ENCODE measurements around the gene OR9Q2. TPM values are rescaled to one million over a fixed set of nuclear protein-coding genes. Genes with fewer than 3 reads are reported as not detected.

OR9Q2 gene
- total RNA-seq, 1 donor from 2014 or later: not detected

DNA sequence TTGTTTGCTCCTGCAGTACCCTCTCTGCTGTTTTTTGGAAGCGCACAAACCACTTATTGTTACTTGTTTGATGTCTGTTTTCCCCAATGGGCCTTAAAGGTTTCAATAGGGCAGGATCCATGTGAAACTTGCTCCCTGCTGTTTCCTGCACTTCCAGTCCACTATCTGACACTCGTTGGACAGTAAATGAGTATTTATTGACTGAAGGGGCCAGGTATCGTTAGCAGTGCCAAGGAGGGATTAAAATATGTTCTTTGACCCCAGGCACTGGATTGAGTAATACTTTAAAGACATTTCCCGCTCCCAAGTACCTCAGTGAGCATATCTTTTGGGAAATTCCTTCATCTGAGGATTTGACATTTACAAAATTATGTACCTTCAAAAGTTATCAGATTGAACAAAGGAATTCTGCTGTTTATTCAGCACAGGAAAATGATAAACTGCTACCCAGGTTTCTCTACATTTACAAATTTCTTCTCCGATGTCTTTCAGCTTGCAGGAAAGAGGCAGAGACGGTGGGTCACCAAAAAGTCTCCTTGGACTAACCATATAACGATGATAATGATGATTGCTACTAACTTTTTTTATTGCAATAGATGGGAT lies 23.3 kb upstream of the OR9Q2 start:
- no peak for DNase-seq (ENCODE audit: low spot score)
- Mint-ChIP-seq H3K9me3 (ENCODE audit: unreplicated experiment) (no peaks in the 10 kb centered on the region), H3K27ac (ENCODE audit: unreplicated experiment) (no peak overlapping the region), H3K27me3 (ENCODE audit: unreplicated experiment) (no peaks in the 10 kb centered on the region), H3K4me1 (ENCODE audit: unreplicated experiment) (no peaks in the 10 kb centered on the region), H3K36me3 (ENCODE audit: low read depth, unreplicated experiment) (no peaks in the 10 kb centered on the region), H3K4me3 (ENCODE audit: unreplicated experiment) (no peak overlapping the region)
- TF ChIP-seq, protein P1, sequence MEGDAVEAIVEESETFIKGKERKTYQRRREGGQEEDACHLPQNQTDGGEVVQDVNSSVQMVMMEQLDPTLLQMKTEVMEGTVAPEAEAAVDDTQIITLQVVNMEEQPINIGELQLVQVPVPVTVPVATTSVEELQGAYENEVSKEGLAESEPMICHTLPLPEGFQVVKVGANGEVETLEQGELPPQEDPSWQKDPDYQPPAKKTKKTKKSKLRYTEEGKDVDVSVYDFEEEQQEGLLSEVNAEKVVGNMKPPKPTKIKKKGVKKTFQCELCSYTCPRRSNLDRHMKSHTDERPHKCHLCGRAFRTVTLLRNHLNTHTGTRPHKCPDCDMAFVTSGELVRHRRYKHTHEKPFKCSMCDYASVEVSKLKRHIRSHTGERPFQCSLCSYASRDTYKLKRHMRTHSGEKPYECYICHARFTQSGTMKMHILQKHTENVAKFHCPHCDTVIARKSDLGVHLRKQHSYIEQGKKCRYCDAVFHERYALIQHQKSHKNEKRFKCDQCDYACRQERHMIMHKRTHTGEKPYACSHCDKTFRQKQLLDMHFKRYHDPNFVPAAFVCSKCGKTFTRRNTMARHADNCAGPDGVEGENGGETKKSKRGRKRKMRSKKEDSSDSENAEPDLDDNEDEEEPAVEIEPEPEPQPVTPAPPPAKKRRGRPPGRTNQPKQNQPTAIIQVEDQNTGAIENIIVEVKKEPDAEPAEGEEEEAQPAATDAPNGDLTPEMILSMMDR (IDR thresholded peaks at IDR 0.05; ENCODE audit: unreplicated experiment): no peak

DNA sequence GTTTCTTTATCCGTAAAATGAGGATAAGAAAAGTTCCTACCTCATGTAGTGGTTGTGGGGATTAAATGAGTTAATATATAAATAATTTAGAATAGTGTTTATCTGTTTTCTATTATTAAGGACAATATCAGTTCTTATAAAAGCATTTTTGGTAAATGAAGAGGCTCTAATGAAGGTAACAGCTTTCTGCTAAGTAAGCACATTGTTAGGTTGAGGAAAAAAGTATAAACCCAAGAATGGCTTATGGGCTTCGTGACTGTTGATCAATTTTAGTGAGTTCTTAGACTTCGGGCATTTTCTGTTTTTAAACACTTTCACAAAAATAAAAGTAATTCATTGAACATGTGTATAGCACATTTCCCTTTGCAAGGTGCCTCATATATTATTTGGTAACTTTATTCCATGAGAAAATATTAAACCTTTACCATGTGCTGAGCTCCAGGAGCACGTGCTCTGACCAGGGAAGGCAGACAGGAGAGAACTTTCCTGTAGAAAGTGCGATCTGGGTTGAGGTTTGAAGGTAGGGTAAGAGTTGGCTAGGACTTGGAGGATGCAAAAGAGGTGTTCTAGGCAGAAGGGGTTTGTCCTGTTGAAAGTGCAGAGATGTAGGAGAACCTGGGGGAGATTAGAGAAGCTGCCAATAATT lies 11.3 kb upstream of the OR9Q2 start:
- no peak overlapping the region for H3K27ac Mint-ChIP-seq (ENCODE audit: unreplicated experiment)
- TF ChIP-seq, protein P1 (IDR thresholded peaks at IDR 0.05; ENCODE audit: unreplicated experiment): no peak
- no peaks in the 10 kb centered on the region for H3K9me3 Mint-ChIP-seq (ENCODE audit: unreplicated experiment)
- H3K36me3 Mint-ChIP-seq (ENCODE audit: low read depth, unreplicated experiment): no peaks in the 10 kb centered on the region
- no peaks in the 10 kb centered on the region for H3K4me1 Mint-ChIP-seq (ENCODE audit: unreplicated experiment)
- DNase-seq (ENCODE audit: low spot score): no peak
- no peak overlapping the region for H3K4me3 Mint-ChIP-seq (ENCODE audit: unreplicated experiment)
- peaks cover 3% of the 10 kb centered on the region for H3K27me3 Mint-ChIP-seq (ENCODE audit: unreplicated experiment)

DNA sequence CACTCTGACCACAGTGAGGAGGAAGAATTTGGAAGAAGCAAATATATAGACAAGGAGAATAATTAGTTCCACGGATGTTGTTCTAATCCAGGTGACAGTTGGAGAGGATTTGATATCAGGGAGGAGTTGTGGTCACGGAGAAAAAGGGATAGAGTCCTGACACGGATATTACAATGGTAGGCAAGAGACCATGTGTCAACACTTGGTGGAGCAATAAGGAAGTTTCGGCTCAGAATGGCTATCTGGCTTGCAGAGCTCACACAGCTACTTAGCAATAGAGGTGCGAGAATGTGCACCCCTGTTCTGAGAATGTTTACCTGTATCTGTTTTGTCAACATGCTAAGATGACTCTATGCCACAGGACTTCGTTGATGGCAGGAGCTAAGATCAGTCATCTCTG lies 10.4 kb upstream of the OR9Q2 start:
- Mint-ChIP-seq H3K27ac (ENCODE audit: unreplicated experiment) (no peak overlapping the region), H3K4me1 (ENCODE audit: unreplicated experiment) (no peaks in the 10 kb centered on the region), H3K36me3 (ENCODE audit: low read depth, unreplicated experiment) (no peaks in the 10 kb centered on the region), H3K9me3 (ENCODE audit: unreplicated experiment) (no peaks in the 10 kb centered on the region), H3K4me3 (ENCODE audit: unreplicated experiment) (no peak overlapping the region), H3K27me3 (ENCODE audit: unreplicated experiment) (peaks cover 3% of the 10 kb centered on the region)
- no peak for DNase-seq (ENCODE audit: low spot score)
- TF ChIP-seq, protein P1 (IDR thresholded peaks at IDR 0.05; ENCODE audit: unreplicated experiment): no peak

DNA sequence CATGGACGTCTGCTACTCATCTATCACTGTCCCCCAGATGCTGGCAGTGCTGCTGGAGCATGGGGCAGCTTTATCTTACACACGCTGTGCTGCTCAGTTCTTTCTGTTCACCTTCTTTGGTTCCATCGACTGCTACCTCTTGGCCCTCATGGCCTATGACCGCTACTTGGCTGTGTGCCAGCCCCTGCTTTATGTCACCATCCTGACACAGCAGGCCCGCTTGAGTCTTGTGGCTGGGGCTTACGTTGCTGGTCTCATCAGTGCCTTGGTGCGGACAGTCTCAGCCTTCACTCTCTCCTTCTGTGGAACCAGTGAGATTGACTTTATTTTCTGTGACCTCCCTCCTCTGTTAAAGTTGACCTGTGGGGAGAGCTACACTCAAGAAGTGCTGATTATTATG lies 9.2 kb upstream of the OR9Q2 start:
- Mint-ChIP-seq H3K4me3 (ENCODE audit: unreplicated experiment) (no peak overlapping the region), H3K36me3 (ENCODE audit: low read depth, unreplicated experiment) (no peaks in the 10 kb centered on the region), H3K4me1 (ENCODE audit: unreplicated experiment) (no peaks in the 10 kb centered on the region), H3K27me3 (ENCODE audit: unreplicated experiment) (peaks cover 3% of the 10 kb centered on the region), H3K27ac (ENCODE audit: unreplicated experiment) (no peak overlapping the region), H3K9me3 (ENCODE audit: unreplicated experiment) (no peaks in the 10 kb centered on the region)
- TF ChIP-seq, protein P1 (IDR thresholded peaks at IDR 0.05; ENCODE audit: unreplicated experiment): no peak
- DNase-seq (ENCODE audit: low spot score): no peak

DNA sequence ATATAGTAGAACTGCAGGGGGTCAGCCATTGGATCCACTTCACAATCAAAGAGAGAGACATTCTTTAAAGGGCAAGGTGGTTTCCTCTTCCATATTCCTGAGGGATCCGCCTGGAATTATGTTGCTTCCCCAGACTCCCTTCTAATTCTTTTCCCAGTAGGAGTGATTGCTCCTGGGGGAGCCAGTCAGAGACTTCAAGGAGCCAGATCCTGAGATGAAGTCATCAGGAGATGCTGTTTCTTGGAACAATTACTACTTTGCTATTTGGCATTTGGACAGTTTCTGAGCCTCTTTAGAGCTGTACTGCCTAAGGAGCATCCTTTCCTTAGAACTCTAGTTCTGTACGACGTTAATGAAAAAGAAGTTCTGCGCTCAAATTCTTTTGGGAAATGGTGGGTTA lies 1.9 kb upstream of the OR9Q2 start:
- Mint-ChIP-seq H3K4me3 (ENCODE audit: unreplicated experiment) (no peak overlapping the region), H3K27me3 (ENCODE audit: unreplicated experiment) (peaks cover 2% of the 10 kb centered on the region), H3K36me3 (ENCODE audit: low read depth, unreplicated experiment) (no peaks in the 10 kb centered on the region), H3K4me1 (ENCODE audit: unreplicated experiment) (no peaks in the 10 kb centered on the region), H3K9me3 (ENCODE audit: unreplicated experiment) (no peaks in the 10 kb centered on the region), H3K27ac (ENCODE audit: unreplicated experiment) (no peak overlapping the region)
- TF ChIP-seq, protein P1 (IDR thresholded peaks at IDR 0.05; ENCODE audit: unreplicated experiment): no peak
- no peak for DNase-seq (ENCODE audit: low spot score)
